Esophagus squamous epithelium (tissue), 4 donors: ENCODE measurements around the gene FHIP1B.

Experiments
- POLR2A ChIP-seq, 4 donors: fragments of 450-650 bp; IDR thresholded peaks; one replicate each; pipeline ENCODE4 v1.6.1; 2017; ENCODE audit warnings: antibody characterized with exemption in 4 of 4, mild to moderate bottlenecking in 4 of 4, moderate library complexity in 3 of 4
- TF ChIP-seq, protein P1 (sequence below), 6 experiments: fragments of 450-650 bp in 4 of 6; fragments of 200-600 bp in 2 of 6; sonication (generic) in 2 of 6; IDR thresholded peaks; one replicate each; pipeline ENCODE4 v1.5.1; 2016 to 2019; ENCODE audit warnings: antibody characterized with exemption in 6 of 6, mild to moderate bottlenecking in 4 of 6, moderate library complexity in 4 of 6

- TF ChIP-seq, protein P1, sequence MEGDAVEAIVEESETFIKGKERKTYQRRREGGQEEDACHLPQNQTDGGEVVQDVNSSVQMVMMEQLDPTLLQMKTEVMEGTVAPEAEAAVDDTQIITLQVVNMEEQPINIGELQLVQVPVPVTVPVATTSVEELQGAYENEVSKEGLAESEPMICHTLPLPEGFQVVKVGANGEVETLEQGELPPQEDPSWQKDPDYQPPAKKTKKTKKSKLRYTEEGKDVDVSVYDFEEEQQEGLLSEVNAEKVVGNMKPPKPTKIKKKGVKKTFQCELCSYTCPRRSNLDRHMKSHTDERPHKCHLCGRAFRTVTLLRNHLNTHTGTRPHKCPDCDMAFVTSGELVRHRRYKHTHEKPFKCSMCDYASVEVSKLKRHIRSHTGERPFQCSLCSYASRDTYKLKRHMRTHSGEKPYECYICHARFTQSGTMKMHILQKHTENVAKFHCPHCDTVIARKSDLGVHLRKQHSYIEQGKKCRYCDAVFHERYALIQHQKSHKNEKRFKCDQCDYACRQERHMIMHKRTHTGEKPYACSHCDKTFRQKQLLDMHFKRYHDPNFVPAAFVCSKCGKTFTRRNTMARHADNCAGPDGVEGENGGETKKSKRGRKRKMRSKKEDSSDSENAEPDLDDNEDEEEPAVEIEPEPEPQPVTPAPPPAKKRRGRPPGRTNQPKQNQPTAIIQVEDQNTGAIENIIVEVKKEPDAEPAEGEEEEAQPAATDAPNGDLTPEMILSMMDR (IDR thresholded peaks at IDR 0.05), result no peak
- no peak for TF ChIP-seq POLR2A (IDR thresholded peaks at IDR 0.05)
These were observed 37.2 kb upstream of the FHIP1B start for GRCh38 chr11:6271598-6271997.
